Measurements from ENCODE around the gene COL4A2.

Gene COL4A2

DNA sequence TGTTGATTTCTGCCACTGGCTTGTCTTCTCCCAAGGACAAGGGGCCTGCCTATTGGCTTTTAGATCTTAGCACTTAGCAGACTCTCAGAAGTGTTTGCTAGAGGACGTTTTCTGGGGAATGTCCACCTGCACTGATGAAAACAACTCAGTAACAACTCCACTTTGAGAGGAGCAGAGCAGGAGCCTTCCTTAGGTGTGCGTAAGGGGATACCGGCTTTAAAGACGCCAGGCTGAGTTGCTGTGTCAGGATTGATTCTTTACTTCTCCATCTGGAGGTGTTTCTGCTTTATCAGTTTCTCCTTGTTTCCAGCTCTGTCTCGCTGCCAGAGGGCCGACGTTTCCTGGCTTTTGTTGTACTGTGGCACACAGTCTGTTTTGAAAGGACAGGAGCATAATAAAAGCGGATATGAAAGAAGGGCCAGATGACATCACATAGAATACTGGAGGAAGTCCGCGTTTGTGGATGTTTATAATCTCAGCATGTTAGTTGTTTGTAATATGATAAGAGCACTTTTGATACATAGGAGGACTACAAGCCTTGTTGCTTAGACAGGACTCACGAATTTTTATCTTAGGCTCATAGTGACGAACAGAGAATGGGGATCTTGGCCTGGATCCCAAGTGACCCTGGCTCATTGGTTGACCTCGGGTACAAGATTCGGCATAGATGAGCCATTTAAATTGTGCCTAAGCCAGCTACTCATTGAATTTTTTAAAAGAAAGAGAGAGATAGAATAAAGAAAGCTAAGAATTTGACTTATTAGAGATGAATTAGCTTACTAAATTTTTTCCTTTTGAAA is 34.6 kb downstream of the COL4A2 start:
- DNase-seq = no peak

DNA sequence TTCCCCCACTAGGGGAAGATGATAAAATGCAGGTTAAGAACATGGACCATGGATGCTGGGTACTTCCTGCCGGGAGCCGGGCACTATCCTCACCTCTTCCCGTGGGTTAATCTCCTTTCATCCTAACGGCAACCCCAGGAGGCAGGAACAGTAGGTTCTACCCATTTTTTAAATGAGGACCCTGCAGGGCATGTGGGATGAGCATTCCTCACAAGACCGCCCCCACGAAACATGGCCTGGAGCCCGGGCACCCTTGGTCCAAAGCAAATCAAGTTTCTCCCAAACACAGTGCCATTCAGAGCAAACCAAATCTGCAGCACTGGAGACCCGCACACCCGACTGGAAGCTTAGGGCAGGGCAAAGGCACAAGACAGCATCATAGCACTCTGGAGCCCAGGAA is 35.4 kb downstream of the COL4A2 start:
- no peak for DNase-seq

DNA sequence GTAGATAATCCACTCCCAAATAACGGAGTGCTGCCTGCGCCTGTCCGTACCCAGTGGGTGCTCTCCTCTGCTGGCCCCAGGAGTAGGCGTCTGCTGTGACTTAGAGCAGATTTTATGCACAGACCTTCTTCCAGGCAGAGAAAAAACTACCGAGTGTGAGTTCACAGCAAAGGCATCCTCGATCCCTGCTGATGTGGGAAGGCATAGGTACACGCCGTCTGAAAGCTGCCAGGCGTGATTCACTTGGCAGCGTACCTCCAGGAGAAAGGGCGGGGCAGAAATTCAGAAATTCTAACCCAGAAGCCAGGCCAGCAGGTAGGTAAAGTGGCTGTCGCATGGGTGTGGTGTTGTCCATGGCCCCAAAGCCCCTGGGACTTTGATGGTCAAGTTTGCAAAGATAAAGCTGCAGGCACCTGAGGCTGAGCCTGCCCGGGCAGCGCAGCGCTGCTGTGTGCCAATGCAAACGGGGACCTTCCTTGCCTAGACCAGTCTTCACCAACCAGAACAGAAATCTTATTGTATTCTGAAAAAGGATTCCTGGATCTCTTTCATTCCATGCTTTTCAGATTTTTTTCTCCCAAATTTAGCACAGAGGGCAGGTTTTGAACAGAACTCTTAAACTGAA is 36.3 kb downstream of the COL4A2 start:
- DNase-seq = no peak

DNA sequence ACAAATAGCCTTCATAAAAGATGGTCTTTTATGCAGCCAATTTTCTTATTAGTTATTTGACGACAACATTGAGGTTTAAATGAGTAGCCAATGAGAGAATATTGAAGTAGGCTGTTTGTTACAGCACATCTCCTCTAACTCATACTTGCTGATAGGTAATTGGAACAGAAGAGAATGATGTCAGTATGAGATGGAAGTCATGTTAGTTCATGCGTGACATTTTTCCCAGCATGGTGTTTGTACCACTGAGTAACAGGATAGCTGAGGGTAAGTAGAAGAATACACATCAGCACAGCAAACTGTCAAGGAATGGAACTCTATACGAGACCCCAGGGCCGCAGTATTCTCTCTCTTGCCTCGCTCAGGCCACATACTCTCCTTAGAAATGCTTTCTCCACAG is 37.2 kb downstream of the COL4A2 start:
- no peak for DNase-seq

DNA sequence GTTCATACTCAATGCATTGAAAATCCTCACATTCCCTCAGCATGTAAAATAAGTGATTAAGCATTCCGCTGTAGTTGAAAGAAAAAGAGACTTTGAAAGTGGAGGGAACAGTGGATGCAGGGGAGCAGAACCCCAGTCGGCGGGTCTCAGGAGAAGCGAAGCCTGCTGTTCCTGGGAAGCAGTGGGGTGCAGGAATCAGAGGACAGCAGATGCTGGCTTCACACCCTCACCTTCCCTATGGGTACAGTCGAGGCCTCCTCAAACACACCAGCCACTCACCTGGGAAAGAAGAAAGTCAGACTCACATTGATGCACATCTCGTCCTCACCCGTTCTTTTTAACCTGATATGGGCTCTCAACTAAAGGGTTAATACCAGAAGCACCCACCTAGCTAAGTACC is 38.2 kb downstream of the COL4A2 start:
- no peak for DNase-seq

DNA sequence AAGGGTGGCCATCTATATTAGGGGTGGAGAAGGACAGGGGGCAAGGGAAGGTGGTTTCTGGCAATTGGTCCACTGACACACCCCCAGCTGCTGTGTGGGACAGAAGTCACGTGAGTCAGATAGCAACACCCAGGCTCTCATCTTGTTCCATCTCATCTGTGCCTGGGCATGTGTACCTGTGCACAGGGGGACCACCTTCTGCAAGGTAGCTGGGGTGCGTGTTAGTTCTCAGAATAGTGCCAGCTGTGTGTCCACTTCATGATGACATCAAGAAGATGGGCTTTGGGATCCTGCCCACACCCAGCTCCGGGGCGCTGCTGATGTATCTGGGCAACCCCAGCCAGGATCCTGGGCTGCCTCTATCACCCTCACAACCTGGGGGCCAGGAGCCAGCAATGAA is 38.6 kb downstream of the COL4A2 start:
- no peak for DNase-seq

DNA sequence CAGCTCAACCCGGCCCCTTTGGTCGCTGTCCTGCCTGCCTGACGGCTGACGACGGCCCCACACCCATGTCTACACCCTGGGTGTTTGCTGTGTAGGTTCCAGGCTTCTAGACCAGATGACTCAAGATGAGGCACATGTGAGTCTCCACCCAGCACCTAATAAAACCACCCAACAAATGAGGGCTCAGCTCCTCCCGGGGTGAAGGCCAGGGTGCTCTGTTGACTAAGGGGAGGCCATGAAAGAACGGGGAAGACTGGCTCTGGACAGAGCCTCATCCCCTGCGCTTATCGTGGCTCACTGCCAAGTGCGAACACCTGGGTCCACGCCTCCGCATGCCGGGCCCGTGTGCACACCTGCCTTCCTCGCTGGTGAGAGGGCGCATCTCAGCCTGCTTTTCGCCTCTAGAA is 39.6 kb downstream of the COL4A2 start:
- DNase-seq = no peak

DNA sequence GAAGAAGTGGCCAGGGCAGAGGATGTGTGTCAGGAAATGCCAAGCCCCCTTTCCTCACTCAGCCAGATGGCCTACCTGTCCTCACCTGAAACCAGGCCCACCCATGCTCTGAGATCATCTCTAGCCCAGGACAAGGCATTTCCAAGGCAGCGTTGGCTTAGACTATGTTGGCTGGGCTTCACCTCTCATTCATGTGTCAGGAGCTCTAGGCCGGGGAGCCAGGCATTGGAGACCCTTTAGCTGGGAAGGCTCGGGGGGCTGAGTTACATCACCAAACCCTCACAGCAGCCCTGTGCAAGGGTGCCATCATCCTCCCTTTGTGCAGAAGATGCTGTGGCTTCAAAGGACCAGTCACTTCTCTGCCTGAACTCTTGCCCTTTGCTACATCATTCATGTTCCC is 40.0 kb downstream of the COL4A2 start:
- DNase-seq = no peak

DNA sequence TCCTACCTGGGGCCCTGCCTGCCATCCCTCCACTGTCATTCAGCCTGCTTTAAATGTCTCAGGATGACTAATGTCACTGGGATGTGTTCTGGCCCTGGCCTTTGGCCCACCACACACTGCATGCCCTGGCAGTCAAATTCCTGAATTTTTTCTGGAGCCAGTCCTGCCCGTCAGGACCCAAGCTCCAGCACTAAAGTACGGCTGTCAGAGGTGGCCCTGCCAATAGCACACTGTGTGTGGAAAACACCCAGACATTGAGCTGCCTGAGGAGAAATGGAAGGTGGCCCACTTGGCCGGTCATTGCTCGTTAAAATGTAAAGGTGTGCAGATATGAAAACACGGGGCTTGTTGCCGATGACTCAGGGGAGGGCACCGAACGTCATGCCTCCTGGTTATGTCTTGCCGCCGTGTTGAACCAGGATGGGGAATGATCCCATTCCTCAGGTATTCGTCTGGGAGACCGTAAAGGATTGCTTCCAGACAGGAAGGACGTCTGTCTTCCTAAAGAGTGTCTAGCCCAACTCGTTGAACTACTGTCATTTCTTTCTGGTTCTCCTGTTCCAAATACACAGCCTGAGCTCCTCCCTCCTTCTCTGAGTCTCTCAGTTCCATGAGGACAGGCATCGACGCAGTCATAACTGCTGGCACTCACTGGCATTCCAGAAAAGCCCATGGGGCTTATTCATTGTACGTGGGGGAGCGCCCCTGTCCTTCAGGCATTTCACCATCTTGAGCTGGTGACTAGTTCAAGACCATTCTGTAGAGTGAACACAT is 40.6 kb downstream of the COL4A2 start:
- no peak for DNase-seq

DNA sequence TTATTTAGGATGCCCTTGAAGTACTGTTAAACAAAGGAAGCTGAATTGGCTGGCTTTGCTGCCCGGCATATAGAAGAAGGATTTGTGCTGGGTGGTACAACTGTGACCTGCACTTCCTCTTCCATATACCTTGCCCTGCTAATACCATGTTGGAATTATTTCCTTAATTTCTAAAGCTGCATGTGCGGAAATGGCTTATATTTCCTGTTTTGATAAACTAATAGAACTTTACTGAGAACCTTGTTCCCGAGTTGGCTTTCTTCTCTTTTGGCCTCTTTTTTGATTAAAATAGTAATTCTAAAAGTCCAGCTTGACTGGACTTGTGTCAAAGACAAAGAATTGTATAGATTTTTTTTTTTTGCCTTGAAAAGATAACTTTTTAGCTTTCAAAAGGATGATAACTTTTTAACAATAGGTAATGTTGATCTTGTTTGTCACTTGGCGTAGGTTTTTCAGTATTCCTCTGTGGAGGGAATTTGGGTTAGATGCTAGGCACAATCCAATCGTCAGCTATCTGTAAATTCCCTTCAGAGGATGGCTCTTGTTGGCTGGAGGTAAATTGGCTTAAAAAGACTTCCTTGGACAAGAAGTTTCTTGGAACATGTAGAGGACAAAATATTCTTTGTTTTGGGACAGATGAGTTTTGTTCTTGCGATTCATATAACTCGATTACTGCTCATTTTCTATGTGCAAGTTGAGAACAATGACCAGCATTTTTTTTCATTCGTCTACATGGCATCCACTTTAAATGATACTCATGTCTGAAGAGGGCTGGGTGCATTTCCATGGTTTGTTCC is 41.4 kb downstream of the COL4A2 start:
- no peak for DNase-seq

DNA sequence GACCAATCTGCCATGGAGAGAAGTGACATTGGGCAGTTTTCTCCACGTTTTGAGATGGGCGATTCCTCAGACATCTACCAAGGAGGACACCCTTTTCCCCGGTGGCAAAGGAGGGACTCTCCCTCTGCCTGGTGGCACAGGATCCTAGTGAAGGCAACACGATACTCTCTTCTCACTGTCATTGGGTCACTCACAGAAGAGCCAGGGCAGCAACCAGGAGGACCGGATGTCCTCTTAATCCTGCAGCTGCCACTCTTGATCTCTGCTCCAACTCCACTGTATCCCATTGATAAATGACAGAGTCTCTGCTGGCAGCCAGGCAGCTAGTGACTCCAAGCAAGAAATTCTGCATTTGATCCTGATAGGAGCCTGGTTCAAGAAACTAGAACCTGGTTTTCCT is 42.2 kb downstream of the COL4A2 start:
- DNase-seq = no peak

DNA sequence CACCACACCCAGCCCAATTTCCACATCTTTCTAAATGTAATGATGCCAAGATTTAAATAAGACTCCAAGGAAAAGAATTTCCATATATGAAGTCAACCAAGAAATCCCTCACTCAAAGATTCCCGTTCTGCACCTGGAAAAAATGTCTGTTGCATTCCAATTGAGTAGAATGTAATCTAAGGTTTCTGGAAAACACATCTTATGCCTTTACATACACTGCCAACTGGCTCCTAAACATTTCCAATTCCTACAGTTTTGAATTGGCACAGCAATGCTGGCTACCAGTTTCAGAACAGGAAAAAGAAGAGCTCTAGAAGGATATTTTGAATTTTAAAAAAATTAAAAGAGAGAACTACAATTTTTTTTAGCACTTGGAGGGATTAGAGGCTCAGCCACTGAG is 43.0 kb downstream of the COL4A2 start:
- no peak for DNase-seq

DNA sequence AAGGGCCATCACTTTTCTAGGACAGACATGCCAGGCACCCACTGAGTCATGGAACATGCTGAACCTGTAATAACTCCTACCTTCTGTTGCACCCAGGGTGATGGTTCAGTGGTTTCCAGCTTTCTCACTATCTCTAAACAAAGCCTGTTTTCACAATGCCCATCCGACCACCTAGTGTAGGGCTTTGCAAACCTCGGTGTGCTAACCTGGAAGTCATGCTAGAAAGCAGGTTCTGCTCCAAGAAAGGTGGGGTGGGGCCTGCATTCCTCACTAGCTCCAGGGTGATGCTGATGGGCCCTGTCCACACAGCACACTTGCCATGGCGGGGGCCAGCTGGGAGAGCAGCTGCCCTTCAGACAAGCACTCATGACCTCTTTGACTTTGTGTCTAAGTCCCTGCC is 43.4 kb downstream of the COL4A2 start:
- DNase-seq = no peak

DNA sequence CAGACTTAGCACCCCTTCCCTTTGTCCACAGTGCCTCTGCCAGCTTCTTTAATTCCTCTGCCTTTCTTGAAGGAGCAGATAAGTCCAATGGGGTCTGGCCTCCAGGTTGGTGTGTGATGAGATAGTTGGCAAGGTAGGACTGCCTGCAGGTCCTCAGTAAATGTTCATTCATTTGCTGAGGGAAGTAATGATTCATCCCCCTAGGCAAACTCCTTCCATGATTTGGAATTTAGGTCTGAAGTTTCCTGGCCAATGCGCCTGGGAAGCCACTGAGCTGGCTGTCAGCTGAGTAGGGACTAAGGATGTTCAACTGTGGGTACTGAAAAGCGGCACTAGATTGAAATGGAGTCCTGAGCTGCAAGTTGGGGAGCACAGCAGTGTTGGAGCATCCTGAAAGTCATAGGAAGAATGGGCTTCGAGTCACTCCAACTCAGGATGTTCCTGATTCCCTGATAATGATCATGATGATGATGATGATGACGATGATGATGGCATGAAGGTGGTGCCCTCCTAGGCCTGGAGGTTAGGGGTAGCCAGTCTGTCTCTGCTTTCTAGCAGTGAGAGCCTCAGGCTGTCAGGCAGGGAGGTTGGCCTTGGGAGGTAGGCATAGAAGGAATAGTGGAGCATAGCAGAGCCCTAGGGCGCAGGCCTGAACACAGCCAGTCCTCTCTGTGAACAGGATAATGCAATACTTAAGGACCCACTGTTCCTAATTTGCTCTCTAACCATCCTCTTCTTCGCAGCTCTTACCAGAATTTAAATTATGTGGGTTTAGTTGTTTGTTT is 44.7 kb downstream of the COL4A2 start:
- no peak for DNase-seq

DNA sequence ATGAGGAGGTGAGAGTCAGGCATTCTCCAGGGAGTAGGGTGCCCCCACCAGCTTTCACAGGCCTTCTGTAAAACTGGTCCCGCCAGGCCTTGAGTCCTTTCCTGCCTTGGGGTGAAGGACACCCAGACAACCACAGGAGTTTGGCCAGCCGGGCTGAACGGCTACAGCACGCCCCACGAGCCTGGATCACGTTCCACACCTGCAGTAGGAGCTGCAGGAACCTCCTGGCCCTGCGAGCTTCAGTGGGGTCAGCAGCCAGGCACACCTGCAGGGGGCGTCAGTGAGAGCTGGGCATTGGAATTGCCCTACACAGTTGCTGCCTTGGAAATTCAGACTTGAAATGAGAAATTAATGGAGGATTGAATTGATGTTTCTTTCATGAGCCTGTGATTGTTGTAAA is 45.7 kb downstream of the COL4A2 start:
- DNase-seq = no peak

DNA sequence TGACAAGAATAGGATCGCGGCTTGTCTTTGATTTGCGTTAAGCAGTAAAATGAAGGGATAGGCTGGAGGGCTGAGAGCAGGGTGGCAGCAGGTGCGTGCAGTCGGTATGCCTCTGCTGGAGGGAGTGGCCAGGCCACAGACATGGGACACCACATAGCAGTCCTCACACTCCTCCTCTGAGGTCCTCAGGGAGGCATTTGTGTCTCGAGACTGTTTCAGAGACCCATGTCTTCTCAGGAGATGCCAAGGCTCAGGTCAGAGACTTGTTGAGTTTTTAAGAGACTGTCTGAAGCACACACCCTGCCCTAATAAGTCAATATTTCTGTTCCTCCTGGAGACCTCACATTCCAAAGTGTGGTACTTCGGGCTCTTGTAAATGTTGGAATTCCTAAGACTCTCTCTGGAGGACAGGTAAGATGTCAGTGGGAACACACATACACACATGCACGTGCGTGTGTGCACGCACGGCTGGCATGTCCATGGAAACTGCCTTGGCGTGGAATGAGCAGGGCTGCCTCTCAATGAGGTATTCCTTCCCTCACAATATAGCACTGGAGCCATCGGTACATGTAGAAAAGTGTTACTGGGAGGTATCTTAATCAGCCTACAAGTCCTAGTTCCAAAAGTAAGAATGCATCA is 46.4 kb downstream of the COL4A2 start:
- no peak for DNase-seq

DNA sequence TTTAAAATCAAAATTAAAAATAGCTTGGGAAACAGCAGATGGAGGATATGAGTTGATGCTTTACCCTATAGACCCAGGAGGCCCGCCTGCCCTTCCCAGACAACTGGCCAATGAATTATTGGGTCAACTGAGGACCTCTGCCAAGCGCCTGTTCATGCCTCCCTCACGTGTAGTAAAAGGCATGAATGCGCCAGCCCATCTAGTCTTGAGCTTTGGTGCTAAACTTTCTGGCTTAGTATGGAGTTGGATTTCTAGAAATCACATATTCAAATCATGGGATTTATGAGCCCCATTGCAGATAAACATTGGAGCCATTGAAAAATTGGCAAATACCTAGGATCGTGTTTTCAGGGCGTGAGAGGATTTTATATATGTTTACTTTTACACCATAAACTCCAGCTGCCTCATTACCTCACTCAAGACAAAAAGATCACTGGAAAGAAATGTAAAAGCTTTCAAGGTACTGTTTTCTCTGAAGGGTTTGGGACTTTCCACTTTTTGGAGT is 47.1 kb downstream of the COL4A2 start:
- DNase-seq = no peak

DNA sequence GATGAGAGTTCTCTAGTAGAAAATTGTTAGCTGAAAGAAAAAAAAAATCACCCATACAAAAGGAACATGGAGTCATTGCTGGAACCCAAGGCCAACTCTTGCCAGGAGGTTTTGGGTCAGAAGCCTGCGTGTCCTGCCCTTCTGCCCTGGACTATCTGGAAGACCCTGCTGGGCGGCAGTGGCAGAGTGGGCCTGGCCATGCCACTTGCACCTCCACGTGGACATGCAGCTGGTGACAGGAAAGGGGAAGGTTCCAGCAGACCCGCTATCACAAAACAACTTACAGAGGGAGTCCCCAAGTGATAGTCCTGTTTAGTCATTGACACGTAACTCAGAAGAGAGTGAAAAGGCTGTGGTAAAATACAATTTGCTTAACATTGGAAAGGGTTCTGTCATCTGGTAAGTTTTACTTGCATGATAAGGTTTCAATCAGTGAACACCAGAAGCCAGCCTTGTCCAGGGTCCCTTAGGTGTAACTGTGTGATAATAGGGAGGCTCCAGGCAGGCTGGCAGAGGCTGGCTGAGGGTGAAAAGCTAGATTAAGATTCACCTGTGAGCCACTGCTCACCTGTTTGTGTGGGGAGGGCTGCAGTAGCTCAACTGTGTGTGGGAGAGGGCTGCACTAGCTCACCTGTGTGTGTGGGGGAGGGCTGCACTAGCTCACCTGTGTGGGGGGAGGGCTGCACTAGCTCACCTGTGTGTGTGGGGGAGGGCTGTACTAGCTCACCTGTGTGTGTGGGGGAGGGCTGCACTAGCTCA is 47.8 kb downstream of the COL4A2 start:
- no peak for DNase-seq

DNA sequence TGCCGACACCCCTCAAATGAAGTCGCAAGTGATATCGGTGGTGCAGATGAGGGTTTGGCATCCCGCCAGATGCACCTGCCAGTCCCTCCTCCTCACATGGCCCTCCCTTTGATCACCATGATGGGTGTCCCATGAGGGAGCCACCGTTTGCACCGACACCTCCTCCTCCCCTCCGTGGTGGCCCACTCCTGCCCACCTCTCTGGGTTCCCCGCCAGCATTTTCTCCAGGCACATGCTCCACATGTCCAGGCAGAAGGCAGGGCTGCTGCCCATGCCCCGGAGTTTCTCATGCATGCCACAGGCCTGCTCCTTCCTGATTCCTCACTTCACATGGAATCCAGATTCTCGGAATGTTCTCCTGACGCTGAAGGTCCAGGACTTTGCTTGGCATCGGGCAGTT is 49.3 kb downstream of the COL4A2 start:
- no peak for DNase-seq

DNA sequence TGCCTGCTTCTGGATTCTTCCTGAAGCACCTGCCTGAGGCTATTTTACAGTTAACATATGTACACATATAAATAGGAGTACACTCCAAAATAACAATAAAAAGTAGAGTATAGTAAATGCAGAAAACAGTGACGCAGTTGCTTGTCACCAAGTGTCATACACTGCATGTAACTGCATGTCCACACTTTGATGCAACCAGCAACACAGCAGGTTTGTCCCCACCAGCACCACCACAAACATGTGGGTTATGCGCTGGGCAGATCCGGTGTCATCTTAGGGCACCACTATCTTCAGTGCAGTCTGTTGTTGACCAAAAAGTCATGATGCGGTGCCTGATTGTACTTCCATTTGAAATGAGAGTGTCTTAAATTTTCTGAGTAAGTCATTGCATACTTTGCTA is 51.3 kb downstream of the COL4A2 start:
- no peak for DNase-seq

DNA sequence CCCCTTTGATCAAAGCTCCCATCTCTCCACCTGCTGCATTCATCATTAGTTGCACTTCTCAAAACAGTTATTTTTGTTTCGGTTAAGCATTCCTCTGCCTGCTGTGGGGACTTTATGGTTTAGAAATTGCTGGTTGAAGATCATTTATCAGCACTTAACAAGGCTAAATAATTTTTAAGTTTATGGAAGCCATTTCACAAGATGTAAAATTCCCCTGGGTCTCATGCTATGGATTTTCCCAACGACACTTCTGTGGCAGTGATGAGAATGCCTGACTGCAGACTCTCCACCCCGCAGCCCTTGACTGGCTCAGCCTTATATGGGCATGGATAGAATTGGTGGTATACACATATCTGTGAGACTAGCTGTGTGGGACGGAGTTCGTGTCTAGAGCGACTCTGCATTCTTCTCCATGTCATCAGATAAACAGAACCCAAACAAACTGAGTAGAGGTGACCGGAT is 52.8 kb downstream of the COL4A2 start:
- DNase-seq = no peak

Data from activated CD8-positive, alpha-beta memory T cell treated with anti-CD3 and anti-CD28 coated beads, Interleukin-2, amount 50 U/mL, for 48 hours (primary cell).